ENCODE results near the gene RAD51B.
"Not testable (repeated sequence)": the region's sequence is repeated elsewhere in the genome, so short reads cannot be mapped to it uniquely, and the experiment has no call there.

The RAD51B gene

GRCh38 chr14:68690089-68690958 is 870.7 kb downstream of the RAD51B start:
- no peak for DNase-seq

GRCh38 chr14:68691031-68691791 is 871.6 kb downstream of the RAD51B start:
- DNase-seq = no peak

- DNase-seq = no peak
Observed at GRCh38 chr14:68691792-68692118, 872.2 kb downstream of the RAD51B start.

GRCh38 chr14:68692216-68692615 is 872.6 kb downstream of the RAD51B start:
- DNase-seq = no peak

- no peak for DNase-seq
Observed at GRCh38 chr14:68692916-68693771, 873.6 kb downstream of the RAD51B start.

- no peak for DNase-seq
Observed at GRCh38 chr14:68693926-68694325, 874.3 kb downstream of the RAD51B start.

GRCh38 chr14:68694516-68695235 is 875.1 kb downstream of the RAD51B start:
- no peak for DNase-seq

- no peak for DNase-seq
Observed at GRCh38 chr14:68695326-68695768, 875.8 kb downstream of the RAD51B start.

- DNase-seq = no peak
Observed at GRCh38 chr14:68695856-68696255, 876.3 kb downstream of the RAD51B start.

- no peak for DNase-seq
Observed at GRCh38 chr14:68696266-68696665, 876.7 kb downstream of the RAD51B start.

- DNase-seq = no peak
Observed at GRCh38 chr14:68696721-68697495, 877.3 kb downstream of the RAD51B start.

GRCh38 chr14:68698773-68699172 is 879.2 kb downstream of the RAD51B start:
- not testable (repeated sequence) for DNase-seq

GRCh38 chr14:68701001-68701741 is 881.6 kb downstream of the RAD51B start:
- DNase-seq = no peak

- DNase-seq = no peak
Observed at GRCh38 chr14:68702135-68702534, 882.6 kb downstream of the RAD51B start.

- no peak for DNase-seq
Observed at GRCh38 chr14:68702578-68702977, 883.0 kb downstream of the RAD51B start.

GRCh38 chr14:68703093-68703492 is 883.5 kb downstream of the RAD51B start:
- DNase-seq = no peak

- DNase-seq = no peak
Observed at GRCh38 chr14:68704736-68705720, 885.4 kb downstream of the RAD51B start.

GRCh38 chr14:68705741-68706283 is 886.2 kb downstream of the RAD51B start:
- DNase-seq = no peak

GRCh38 chr14:68707482-68707881 is 887.9 kb downstream of the RAD51B start:
- no peak for DNase-seq

Data from GDM1 (cell line).